ENCODE data around the gene RNU1-2.
"Not testable (repeated sequence)": the region's sequence is repeated elsewhere in the genome, so short reads cannot be mapped to it uniquely, and the experiment has no call there.

GRCh38 chr1:16898298-16898697 lies 2.5 kb downstream of the RNU1-2 start:
- TF ChIP-seq, protein P1, sequence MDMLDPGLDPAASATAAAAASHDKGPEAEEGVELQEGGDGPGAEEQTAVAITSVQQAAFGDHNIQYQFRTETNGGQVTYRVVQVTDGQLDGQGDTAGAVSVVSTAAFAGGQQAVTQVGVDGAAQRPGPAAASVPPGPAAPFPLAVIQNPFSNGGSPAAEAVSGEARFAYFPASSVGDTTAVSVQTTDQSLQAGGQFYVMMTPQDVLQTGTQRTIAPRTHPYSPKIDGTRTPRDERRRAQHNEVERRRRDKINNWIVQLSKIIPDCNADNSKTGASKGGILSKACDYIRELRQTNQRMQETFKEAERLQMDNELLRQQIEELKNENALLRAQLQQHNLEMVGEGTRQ (IDR thresholded peaks at IDR 0.05; ENCODE audit: low read length), result not testable (repeated sequence)
- not testable (repeated sequence) for TF ChIP-seq POLR2A (IDR thresholded peaks at IDR 0.05; ENCODE audit: control extremely low read depth in 1 of 2, low read depth in 2 of 2, low read length in 2 of 2); RBBP5 (IDR thresholded peaks at IDR 0.05; ENCODE audit: borderline replicate concordance, low read depth, low read length); TAF1 (IDR thresholded peaks at IDR 0.05; ENCODE audit: low read depth, low read length); CHD2 (IDR thresholded peaks at IDR 0.05; ENCODE audit: low read length); FOSL1 (IDR thresholded peaks at IDR 0.05; ENCODE audit: insufficient read depth, low read depth, low read length); POU5F1 (IDR thresholded peaks at IDR 0.05; ENCODE audit: low read depth, low read length); EZH2 (IDR thresholded peaks at IDR 0.05; ENCODE audit: low read depth, low read length, severe bottlenecking)
- TF ChIP-seq, protein P2, sequence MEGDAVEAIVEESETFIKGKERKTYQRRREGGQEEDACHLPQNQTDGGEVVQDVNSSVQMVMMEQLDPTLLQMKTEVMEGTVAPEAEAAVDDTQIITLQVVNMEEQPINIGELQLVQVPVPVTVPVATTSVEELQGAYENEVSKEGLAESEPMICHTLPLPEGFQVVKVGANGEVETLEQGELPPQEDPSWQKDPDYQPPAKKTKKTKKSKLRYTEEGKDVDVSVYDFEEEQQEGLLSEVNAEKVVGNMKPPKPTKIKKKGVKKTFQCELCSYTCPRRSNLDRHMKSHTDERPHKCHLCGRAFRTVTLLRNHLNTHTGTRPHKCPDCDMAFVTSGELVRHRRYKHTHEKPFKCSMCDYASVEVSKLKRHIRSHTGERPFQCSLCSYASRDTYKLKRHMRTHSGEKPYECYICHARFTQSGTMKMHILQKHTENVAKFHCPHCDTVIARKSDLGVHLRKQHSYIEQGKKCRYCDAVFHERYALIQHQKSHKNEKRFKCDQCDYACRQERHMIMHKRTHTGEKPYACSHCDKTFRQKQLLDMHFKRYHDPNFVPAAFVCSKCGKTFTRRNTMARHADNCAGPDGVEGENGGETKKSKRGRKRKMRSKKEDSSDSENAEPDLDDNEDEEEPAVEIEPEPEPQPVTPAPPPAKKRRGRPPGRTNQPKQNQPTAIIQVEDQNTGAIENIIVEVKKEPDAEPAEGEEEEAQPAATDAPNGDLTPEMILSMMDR (IDR thresholded peaks at IDR 0.05; ENCODE audit: control extremely low read depth in 1 of 3, insufficient read depth in 1 of 3, low read depth in 1 of 3, low read length in 3 of 3), result not testable (repeated sequence)

All from H1 (cell line).